ENCODE results near the gene ATXN7L2.

Gene ATXN7L2

GRCh38 chr1:109482242-109482641 is 1.5 kb upstream of the ATXN7L2 start:
- Histone ChIP-seq H3K27me3 (ENCODE audit: low read length) (no peaks in the 10 kb centered on the region), H3K27ac (ENCODE audit: low read depth, low read length) (no peak overlapping the region), H3K79me2 (ENCODE audit: insufficient read depth, low read length) (peaks cover 8% of the 10 kb centered on the region; the same call in 1 of the 2 replicates), H3F3A (ENCODE audit: insufficient read depth) (no peaks in the 10 kb centered on the region), H4K20me1 (ENCODE audit: low read depth, low read length) (no peaks in the 10 kb centered on the region), H3K9me3 (ENCODE audit: insufficient read depth, low read length) (no peaks in the 10 kb centered on the region), H3K9ac (ENCODE audit: low read length) (no peak overlapping the region), H3K9me2 (replicated peaks; ENCODE audit: insufficient read depth, low read length) (no peaks in the 10 kb centered on the region), H3K36me3 (ENCODE audit: low read length) (no peaks in the 10 kb centered on the region), H3K4me3 (ENCODE audit: insufficient read depth, low read length, poor library complexity, severe bottlenecking) (no peak overlapping the region), H2AFZ (ENCODE audit: low read depth, low read length, severe bottlenecking) (no peak overlapping the region), H3K4me2 (ENCODE audit: low read depth, low read length, poor library complexity, severe bottlenecking) (no peak overlapping the region)
- TF ChIP-seq CTCF (IDR thresholded peaks at IDR 0.05; ENCODE audit: insufficient read depth, low read length, poor library complexity, severe bottlenecking): no peak
- TF ChIP-seq EZH2phosphoT487 (conservative IDR thresholded peaks at IDR 0.05; ENCODE audit: low read length): no peak

- H3K27ac ChIP-seq (ENCODE audit: low read depth, low read length): no peak overlapping the region
These were observed 674 bp upstream of the ATXN7L2 start for GRCh38 chr1:109482791-109483671.

GRCh38 chr1:109484519-109484975 is 842 bp downstream of the ATXN7L2 start:
- Histone ChIP-seq H3K4me3 (ENCODE audit: insufficient read depth, low read length, poor library complexity, severe bottlenecking) (peak overlapping the region; percentile 81), H3K79me2 (ENCODE audit: insufficient read depth, low read length) (peaks cover 8% of the 10 kb centered on the region; the same call in 1 of the 2 replicates), H2AFZ (ENCODE audit: low read depth, low read length, severe bottlenecking) (peak overlapping the region; percentile 77), H3K9me2 (replicated peaks; ENCODE audit: insufficient read depth, low read length) (no peaks in the 10 kb centered on the region), H3K9me3 (ENCODE audit: insufficient read depth, low read length) (no peaks in the 10 kb centered on the region), H3K27me3 (ENCODE audit: low read length) (no peaks in the 10 kb centered on the region), H3K9ac (ENCODE audit: low read length) (peak overlapping the region; percentile 78), H3F3A (ENCODE audit: insufficient read depth) (no peaks in the 10 kb centered on the region), H4K20me1 (ENCODE audit: low read depth, low read length) (no peaks in the 10 kb centered on the region), H3K36me3 (ENCODE audit: low read length) (no peaks in the 10 kb centered on the region), H3K4me2 (ENCODE audit: low read depth, low read length, poor library complexity, severe bottlenecking) (peak overlapping the region; percentile 94), H3K27ac (ENCODE audit: low read depth, low read length) (peak overlapping the region; percentile 76)
- TF ChIP-seq CTCF (IDR thresholded peaks at IDR 0.05; ENCODE audit: insufficient read depth, low read length, poor library complexity, severe bottlenecking): no peak
- no peak for TF ChIP-seq EZH2phosphoT487 (conservative IDR thresholded peaks at IDR 0.05; ENCODE audit: low read length)

More at GRCh38 chr1:109482791-109483671, 674 bp upstream of the ATXN7L2 start:
- peaks cover 8% of the 10 kb centered on the region; the same call in 1 of the 2 replicates for H3K79me2 ChIP-seq (ENCODE audit: insufficient read depth, low read length)
- H3F3A ChIP-seq (ENCODE audit: insufficient read depth): no peaks in the 10 kb centered on the region
- H4K20me1 ChIP-seq (ENCODE audit: low read depth, low read length): no peaks in the 10 kb centered on the region
- peak overlapping the region; percentile 53 for H3K4me3 ChIP-seq (ENCODE audit: insufficient read depth, low read length, poor library complexity, severe bottlenecking)
- H2AFZ ChIP-seq (ENCODE audit: low read depth, low read length, severe bottlenecking): peak overlapping the region; percentile 72
- peak overlapping the region; percentile 45 for H3K9ac ChIP-seq (ENCODE audit: low read length)
- no peaks in the 10 kb centered on the region for H3K36me3 ChIP-seq (ENCODE audit: low read length)
- no peaks in the 10 kb centered on the region for H3K9me2 ChIP-seq (replicated peaks; ENCODE audit: insufficient read depth, low read length)
- H3K4me2 ChIP-seq (ENCODE audit: low read depth, low read length, poor library complexity, severe bottlenecking): peak overlapping the region; percentile 56
- H3K9me3 ChIP-seq (ENCODE audit: insufficient read depth, low read length): no peaks in the 10 kb centered on the region
- H3K27me3 ChIP-seq (ENCODE audit: low read length): no peaks in the 10 kb centered on the region
- TF ChIP-seq CTCF (IDR thresholded peaks at IDR 0.05; ENCODE audit: insufficient read depth, low read length, poor library complexity, severe bottlenecking) (no peak), EZH2phosphoT487 (conservative IDR thresholded peaks at IDR 0.05; ENCODE audit: low read length) (no peak)
